Medulla oblongata (tissue), 1 donor: ENCODE data around the gene TMTC1.
"Not testable (repeated sequence)": the region's sequence is repeated elsewhere in the genome, so short reads cannot be mapped to it uniquely, and the experiment has no call there.

Source experiments
- DNase-seq: peaks from one replicate; pipeline ENCODE4 v3.0.0-alpha.2; 2015; ENCODE audit errors: extremely low spot score

TMTC1 gene

GRCh38 chr12:29672580-29672979, 111.2 kb downstream of the TMTC1 start:
- DNase-seq: no peak

DNA sequence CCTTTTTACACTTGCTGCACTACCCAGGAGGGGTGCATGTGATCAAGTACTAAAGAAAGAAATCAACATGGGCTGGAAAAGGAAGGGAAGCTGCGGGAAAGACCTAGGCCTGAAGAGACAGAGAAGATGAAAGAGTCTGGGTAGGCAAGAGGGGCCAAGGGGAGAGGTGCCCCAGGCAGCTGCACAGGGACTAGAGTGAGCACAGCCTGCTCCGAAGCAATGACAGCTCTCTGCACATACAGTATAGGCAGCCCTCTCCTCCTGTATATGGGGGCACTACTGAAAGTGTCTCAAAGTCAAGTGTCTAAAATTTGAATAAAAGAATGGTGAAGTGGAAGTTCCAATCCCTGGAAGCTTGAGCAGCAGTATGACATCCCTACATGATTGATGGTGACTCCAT, 112.0 kb downstream of the TMTC1 start:
- DNase-seq: no peak

DNA sequence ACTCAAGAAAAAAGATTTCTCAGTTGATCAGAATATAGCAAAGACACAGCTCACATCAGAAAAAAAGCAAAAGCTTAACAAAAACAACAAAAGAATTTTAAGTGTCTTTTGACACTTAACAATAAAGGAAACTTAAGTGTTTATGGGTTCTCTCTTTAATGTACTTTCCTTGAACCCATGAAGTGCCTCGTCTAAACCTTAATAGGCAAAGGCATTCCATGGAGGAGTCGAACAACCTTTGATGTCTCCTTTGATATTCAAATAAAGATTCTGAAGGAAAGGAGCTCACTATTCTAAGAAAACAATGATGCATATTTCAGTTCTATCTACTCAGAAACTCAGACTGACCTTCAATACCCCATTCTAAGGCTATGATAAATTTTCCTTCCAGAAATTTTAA, 116.7 kb downstream of the TMTC1 start:
- no peak for DNase-seq

- no peak for DNase-seq
Measured at GRCh38 chr12:29665107-29665506, 118.6 kb downstream of the TMTC1 start.

- peak; percentile 54 for DNase-seq
Measured at GRCh38 chr12:29662734-29663323, 120.9 kb downstream of the TMTC1 start.

GRCh38 chr12:29660847-29661246, 122.9 kb downstream of the TMTC1 start:
- DNase-seq: no peak

DNA sequence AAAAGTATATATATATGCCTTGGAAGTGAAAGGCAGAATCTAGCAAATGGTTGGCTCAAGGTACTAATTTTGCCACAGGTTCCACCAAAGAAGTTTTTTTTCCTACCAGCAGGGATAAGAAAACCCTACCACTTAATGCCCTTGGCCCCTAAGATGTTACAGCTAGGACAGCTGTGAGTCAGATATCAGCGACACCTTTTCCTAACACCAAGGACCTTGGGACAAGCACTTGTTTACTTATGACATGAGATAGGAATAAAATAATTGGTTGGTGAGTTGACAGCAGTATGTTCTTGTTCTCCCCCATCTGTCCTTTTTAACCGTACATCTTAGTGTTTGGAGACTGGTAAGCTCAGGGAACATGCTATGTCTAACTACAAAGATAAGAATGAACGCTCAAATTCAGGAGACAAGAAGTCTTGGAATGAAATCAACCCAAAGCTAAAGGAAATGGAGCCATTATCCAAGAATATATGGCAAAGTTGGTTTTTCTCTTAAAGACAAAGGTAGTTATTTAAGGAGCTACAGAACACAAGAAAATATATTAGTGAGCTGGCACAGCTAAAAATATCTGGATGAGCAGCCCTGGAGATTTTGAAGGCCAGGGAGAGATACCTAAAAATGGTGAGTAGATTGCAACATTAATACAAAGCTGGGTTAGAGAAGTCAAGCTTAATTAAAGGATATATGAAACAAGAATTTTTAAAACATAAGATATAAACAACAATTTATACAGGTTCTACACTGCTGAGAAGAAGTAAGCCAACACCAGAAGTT, 126.8 kb downstream of the TMTC1 start:
- DNase-seq: no peak

DNA sequence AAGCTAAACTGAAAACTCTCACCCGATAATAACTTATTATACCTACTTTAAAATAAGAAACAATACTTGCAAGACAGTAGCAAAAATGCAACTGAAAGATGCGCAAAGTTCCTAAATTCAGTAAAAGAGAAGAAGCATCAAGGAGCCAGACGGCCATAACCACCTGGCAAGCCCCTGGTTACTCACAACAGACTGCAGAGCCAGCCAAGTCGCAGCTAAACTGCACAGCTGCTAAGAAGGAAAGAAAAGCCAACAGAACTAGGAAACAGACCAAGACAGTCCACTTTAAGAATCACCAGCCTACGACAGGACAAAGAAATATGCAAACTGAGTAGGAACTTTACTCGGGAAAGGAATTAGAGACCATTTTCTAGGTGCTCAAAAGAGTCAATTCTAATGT, 127.9 kb downstream of the TMTC1 start:
- DNase-seq: no peak

DNA sequence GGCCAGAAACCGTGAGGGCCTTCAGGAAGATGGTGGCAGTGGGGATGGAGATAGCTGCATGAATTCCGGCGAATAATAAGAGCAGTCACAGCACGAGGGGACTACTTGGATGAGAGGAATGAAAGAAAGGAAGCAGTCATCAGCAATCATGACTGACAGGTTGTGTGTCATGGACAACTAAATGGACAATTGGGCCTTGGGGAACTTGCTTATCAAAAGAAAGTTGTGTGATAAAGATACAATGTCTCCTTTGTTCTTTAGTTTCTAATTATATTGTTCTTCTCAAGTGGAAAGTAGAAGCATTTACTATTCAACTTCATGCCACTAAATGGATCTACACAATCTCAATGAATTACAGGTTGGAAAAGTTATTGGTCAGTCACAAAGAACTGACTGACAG, 130.5 kb downstream of the TMTC1 start:
- no peak for DNase-seq

GRCh38 chr12:29650371-29650770, 133.4 kb downstream of the TMTC1 start:
- DNase-seq: no peak

- no peak for DNase-seq
Measured at GRCh38 chr12:29649722-29650121, 134.0 kb downstream of the TMTC1 start.

- DNase-seq: no peak
Measured at GRCh38 chr12:29644536-29645162, 139.1 kb downstream of the TMTC1 start.

DNA sequence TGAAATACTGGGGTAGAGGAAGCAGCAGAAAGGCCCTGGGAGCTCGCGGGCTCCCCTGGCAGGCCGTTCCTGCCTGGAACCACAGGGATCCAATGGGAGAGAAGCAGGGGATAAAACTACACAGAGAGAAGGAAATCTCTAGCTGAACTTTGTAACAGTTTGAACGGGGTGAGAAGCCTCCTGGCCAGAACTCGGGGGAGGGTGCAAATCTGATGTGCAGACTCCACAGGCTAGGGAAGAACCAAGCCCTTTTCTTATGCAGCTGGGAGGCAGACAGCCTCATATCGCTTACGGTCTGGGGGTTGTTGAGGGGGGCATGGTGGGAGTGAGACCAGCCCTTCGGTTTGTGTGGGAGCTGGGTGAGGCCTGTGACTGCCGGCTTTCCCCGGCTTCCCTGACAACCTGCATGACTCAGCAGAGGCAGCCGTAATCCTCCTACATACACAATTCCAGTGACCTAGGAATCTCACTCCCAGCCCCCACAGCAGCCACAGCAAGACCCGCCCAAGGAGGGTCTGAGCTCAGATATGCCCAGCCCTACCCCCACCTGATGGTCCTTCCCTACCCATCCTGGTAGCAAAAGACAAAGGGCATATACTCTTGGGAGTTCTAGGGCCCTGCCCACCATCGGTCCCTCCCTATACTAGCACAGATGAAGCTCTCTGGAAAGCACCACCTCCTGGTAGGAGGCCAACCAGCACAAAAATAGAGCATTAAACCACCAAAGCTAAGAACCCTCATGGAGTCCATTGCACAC, 143.0 kb downstream of the TMTC1 start:
- DNase-seq: no peak

DNA sequence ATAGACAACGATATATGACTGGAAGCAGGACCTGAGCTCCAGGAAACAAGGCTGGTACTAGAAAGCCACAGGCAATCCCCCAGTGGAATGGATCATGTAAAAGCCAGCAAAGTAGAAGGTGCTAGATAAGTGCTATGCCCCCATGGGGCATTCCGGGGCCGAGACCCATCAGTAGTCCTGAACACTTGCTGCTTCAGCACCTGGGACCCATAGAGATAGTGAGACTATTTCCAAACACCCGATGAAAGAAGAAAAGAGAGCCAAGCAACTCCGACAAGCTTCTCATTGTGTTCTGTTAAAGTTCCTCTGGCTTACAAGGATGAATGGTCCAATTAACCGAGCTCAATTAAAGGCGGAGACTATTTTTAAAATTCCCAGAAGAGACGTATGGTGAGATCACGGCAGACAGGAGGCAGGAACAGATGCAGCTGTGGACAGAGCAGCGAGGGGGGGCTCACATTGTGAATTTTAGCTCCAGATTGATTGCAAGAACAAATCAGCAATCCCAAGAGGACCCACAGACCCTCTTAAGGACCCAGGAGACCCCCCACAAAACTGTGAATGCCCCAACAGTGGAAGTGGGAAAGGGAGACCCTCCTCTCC, 143.7 kb downstream of the TMTC1 start:
- no peak for DNase-seq

GRCh38 chr12:29638528-29638927, 145.2 kb downstream of the TMTC1 start:
- no peak for DNase-seq

- DNase-seq: no peak
Measured at GRCh38 chr12:29634057-29634456, 149.7 kb downstream of the TMTC1 start.

- not testable (repeated sequence) for DNase-seq
Measured at GRCh38 chr12:29630164-29630563, 153.6 kb downstream of the TMTC1 start.

DNA sequence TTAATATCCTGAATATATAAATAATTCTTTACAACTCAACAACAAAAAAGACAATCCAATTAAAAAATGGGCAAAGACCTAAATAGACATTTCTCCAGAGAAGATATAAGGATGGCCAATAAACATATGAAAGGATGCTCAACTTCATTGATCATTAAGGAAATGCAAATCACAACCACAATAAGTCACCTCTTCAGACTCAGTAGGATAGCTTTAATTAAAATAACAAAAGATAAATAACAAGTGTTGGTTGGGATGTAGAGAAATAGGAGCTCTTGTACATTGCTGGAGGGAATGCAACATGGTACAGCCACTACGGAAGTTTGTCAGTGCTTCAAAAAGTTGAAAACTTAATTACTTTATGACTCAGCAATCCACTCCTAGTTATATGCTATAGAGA, 156.5 kb downstream of the TMTC1 start:
- no peak for DNase-seq

DNA sequence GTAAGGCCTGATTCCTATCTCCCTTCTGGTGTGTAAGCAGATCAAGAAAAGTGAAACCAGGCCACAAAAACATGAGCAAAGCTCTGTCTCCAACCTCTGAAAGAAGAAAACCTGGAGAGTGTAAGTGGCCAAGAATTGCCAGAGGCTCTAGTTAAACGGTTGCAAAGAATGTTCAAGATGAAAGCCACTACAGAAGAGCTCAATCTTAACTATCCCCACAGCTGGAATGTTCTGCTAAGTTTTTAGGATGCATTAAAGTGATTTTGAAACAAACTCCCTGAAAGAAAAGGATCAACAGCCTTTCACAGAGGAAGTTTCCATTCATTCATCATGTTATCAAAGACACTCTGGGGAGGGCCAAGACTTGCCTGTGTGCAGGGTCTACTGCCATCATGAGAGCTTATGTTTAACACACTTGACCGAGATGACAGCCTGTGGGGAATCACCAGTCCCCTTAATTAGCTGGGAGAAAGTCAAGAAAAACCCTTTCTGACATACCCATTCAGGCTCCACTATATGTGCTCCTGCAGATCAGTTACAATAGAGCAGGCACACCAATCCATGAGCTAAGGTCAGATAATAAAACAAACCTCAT, 158.3 kb downstream of the TMTC1 start:
- no peak for DNase-seq

GRCh38 chr12:29622251-29622650, 161.5 kb downstream of the TMTC1 start:
- no peak for DNase-seq

GRCh38 chr12:29620030-29620429, 163.7 kb downstream of the TMTC1 start:
- DNase-seq: no peak

GRCh38 chr12:29617407-29617803, 166.3 kb downstream of the TMTC1 start:
- DNase-seq: no peak
